ENCODE measurements around the gene SUSD6.
A peak's percentile ranks its signal among the peaks of the same experiment; 100 is the strongest.
"Not testable (repeated sequence)": the region's sequence is repeated elsewhere in the genome, so short reads cannot be mapped to it uniquely, and the experiment has no call there.

Gene SUSD6

DNA sequence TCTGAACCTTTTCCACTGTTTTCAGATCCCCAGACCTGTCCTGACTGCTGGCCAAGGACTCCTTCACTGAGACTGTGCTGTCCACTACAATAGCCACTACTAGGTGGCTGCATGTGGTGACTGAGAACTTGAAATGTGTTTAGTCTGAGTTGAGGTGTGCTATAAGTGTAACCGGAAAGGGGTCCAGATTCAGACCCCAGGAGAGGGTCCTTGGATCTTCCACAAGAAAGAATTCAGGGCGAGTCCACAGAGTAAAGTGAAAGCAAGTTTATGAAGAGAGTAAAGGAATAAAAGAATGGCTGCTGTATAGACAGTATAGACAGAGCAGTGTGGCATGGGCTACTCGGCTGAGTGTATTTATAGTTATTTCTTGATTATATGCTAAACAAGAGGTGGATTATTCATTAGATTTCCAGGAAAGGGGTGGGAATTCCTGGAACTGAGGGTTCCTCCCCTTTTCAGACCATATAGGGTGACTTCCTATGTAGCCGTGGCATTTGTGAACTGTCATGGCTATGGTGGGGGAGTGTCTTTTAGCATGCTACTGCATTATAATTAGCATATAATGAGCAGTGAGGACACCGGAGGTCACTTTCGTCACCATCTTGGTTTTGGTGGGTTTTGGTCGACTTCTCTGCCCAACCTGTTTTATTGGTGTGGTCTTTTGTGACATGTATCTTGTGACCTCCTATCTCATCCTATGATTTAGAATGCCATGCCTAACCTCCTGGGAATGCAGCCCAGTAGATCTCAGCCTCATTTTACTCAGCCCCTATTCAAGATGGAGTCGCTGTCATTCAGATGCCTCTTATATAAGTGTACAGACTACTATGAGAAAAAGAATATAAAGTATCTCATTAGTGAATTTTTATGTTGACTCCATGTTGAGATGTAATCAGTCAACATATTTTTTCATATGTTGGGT, 85.5 kb downstream of the SUSD6 start:
- peak; percentile 42 for DNase-seq

DNA sequence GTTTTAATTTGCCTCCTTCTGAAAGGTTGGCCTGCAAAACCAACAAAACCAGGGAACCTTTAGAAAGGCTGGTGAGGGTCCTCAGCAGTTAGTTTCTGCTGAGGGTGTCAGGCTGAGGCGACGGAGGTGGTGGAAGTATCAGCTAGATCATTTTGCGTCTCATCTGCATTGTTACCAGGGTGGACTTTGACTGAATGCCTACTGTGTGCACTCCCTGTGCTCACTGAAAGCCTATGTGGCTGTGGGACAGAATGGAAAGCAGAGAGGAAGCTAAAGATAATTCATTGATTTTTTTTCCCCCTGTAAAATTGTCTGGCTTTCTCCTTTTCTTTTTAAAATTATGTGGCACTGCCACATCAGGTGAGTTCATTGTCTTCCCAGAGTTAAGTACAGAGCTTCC, 87.2 kb downstream of the SUSD6 start:
- DNase-seq, result no peak

DNA sequence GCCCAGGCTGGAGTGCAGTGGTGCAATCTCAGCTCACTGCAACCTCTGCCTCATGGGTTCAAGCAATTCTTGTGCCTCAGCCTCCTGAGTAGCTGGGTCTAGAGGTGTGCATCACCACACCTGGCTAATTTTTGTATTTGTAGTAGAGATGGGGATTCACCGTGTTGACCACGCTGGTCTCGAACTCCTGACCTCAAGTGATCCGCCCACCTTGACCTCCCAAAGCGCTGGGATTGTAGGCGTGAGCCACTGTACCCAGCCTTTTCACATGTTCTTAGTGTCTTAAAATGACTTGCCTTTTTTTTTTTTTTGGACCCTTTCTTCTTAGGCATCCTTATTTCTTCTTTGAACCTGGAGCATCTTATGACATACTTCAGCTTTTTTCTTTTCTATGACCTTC, 87.8 kb downstream of the SUSD6 start:
- not testable (repeated sequence) for DNase-seq

DNA sequence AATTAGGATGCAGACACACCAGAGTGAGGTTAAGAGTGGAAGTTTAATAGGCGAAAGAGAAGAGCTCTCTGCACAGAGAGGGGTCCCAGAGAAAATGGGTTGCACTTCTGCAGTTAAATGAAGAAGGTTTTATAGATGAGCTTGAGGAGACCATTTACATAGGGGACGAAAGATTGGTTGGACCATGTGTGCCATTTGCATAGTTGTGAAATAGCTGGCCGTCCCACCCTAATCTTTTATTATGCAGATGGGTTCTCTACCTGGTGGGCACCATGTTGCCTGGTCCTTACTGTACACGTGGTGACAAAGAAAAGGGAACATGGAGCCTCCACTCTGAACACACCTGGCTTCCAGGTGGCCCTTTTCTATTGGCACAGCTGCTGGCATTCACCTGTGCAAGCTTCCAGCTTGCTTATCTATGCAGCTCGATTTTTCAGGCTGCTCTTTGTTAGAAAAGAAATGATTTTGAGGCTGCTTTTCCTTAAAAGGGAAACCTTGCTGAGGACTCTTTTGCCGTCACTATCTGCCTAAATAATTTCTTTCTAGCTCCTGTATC, 88.4 kb downstream of the SUSD6 start:
- no peak for DNase-seq

DNA sequence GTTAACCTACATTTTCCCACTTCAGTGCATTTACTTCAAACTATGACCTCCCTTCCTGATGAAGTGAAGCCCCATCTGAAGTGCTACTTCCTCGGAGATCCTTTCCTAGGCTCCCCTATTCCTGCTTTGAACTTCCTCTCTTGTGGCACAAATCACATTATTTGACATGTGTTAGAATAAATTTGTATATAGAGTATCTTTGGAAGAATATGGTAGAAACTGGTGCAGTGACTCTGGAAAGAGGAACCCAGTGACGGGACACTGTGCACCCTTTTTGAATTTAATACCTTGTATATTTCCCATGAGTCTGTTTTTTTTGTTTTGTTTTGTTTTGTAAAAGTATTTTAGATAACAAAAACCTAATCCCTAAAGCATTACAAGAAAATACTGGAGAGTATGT, 89.2 kb downstream of the SUSD6 start:
- no peak for DNase-seq

DNA sequence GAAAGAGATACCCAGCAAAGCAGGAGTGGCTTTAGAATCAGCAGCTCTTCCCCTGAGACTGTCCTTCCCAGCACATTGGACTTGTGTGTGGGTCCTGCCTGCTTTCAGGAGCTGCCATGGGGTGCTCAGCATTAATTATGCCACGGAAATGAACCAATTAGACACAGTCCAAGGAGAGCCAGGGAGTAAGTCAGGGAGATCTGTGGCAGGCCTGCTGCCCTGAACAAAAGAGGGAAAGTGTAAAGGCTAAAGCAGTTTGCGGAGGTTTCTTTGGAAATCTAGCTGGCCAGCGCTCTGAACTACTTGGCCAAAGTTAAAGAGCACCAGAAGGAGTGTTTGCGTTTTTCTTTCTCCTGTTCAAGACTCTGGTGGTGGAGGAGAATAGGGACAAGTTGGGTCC, 89.9 kb downstream of the SUSD6 start:
- no peak for DNase-seq

DNA sequence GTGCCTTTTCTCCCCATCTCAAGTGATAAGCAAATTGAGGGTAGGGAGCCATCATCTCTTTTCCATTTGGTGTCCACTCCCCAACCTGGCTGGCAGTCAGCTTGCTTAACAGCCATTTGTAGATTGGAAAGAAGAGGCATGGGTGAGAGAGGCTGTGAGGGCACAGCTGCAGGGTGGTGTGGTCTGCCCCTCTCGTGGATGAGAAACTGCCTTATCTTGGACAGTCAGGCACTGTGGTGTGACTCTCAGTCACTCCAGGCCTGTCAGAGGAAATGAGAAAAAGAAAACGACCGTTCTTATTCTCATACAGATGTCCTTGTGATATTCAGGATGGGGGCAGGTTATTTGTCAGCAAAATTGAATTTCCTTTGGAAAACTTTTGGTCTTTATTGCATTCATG, 90.5 kb downstream of the SUSD6 start:
- no peak for DNase-seq

DNA sequence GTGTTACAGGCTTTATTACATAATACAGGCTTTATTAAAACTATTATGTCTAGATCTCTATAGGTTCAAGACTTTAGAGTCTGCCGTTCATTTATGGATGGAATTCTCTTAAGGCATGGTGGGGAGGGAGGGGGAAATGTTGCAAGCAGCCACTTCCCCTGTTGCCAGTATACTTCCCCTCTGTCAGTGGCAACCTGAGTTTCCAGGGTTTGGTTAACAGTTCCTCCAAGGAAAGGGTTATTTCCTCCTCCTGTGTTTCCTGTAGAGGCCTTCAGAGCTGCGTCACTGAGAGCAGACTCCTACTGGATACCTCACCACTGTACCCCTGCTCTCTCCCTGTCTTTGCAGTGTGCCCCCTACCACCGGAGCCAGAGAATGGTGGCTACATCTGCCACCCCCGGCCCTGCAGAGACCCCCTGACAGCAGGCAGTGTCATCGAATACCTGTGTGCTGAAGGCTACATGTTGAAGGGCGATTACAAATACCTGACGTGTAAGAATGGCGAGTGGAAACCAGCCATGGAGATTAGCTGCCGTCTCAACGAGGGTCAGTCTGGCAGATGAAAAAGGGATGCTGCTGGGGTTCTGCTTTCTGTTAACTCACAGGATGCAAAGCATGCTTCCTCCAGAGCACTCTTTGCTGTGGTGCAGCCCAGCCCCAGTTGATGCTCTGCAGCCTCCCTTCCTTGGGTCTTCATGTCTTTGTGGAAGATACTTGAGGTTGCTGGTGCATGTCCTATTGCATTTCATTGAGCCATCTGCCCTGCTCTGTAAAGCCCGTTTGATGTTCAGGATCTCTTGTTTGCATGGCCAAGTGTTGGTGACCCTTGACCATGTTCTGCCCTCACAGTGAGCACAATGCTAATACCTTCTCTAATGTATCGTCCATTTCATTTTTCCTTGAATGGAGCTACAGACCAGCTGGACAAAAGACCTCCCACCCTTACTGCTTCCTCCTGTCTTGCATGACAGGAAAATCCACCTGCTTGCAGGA, 91.9 kb downstream of the SUSD6 start:
- no peak for DNase-seq

DNA sequence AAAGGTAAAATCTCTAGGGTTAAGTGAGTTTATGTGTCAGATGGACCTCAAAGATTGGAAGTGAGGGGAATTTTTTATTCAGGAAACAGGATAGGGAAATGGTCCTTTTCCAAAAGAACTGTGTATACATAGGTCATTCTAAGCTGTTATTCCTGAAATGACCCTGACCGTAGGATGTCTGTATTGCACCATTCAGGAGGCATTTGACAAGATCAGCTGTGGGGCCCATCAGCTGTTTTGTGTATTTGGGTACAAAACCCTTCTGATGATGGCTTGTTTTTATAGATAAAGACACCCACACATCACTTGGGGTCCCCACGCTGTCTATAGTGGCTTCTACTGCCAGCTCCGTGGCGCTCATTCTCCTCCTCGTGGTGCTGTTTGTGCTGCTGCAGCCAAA, 92.9 kb downstream of the SUSD6 start:
- no peak for DNase-seq

DNA sequence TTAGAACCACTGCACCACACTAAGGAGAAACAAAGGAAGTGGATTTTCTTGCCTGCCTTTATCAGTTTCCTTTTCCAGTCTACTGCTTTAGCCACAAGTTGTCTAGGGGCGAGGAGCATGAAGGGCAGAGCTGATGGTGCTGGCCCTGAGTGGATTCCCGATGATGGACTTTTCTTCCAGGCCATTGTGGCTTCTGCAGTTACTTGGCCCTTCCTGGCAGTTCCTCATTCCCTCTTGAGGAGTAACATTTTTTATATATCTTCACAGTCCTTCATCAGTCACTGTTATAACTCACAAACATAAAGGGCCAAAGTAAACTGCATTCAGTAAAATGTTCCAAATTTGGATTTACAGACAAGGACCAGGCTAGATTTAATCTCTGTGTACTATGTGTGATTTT, 94.3 kb downstream of the SUSD6 start:
- DNase-seq, result no peak

DNA sequence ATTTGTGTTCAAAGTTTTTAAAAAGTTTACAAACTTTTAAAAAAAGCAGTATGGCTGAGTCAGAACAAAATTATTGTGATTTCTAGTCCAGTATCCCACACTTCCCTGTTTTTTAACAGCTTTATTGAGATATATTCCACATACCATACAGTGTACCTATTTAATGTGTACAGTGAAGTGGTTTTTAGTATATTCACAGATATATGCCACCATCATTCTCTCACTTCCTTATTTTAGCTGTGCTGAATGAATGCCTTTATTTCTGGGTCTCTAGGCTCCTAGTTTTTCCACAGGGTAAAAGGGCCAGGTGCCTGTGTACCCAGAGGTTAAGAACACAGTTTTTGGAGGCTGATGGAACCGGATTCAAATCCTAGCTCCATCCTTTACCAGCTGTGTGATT, 96.7 kb downstream of the SUSD6 start:
- DNase-seq, result no peak

DNA sequence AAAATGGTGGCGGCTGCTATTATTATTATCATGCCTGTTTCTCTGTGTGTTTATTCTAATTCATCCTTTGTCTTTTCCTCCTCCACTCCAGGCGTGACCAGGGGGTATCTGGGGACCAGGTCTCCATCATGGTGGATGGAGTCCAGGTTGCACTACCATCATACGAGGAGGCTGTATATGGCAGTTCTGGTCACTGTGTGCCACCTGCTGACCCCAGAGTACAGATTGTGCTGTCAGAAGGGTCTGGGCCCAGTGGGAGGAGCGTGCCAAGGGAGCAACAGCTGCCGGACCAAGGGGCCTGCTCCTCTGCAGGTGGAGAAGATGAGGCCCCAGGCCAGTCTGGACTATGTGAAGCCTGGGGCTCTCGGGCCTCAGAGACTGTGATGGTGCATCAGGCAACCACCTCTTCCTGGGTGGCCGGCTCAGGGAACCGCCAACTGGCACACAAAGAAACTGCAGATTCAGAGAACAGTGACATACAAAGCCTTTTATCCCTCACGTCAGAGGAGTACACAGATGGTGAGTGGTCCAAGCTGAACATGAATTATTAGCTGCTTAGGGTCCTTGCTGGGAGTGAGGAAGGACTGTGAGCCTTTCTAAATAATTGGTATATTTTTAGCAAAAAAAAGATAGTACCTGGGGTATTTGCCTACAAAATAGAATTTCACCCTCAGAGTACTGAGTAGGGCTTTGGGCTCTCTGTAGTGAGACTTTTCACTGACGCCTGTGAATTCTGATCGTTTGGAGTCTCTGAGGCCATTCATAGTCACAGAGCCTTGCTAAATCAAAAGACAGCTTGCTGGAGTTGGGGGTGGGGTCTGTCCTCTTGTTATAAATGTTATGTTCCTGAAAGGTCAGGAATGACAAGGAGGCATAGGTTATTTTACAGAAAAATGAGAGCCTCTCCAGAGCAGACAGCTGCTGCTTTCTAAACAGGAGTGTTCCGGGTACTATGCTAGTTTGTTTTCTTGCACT, 97.5 kb downstream of the SUSD6 start:
- DNase-seq, result peak; percentile 35

DNA sequence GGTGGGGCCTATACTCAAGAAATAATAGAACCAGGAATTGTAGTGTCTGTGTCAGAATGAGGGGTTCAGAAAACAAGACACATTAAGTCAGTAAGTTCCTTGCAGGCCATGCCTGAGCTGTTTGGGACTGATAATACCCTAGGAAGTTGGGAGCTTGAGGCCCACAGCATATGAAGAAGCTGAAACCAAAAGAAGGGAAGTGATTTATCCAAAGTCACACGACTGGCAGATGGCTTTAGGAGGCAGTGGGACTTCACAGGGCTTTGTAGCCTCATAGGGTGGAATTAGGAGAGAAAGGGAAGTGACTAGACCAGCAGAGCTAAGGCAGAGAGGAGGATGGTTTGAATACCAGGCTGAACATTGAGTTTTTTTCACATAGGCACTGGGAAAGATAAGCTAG, 99.0 kb downstream of the SUSD6 start:
- no peak for DNase-seq

DNA sequence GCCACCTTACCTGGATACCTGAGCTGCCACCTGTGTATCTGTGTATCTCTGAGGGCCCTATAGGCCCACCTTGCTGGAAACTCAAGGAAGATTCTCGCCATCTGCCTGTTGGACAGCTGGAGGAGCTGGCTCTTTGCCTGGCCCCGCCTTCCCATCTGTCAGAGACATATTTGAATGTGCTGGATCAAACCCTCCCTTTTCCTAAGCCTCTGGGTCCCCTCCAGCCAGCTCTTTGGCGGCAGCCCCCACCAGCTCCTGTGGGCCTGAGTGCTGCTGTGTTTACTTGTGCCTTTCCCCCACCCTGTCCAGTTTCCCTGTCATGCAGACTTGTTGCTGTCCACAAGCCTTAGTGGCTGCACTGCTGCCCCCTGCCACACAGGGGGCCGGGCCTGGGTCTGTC, 99.7 kb downstream of the SUSD6 start:
- no peak for DNase-seq

DNA sequence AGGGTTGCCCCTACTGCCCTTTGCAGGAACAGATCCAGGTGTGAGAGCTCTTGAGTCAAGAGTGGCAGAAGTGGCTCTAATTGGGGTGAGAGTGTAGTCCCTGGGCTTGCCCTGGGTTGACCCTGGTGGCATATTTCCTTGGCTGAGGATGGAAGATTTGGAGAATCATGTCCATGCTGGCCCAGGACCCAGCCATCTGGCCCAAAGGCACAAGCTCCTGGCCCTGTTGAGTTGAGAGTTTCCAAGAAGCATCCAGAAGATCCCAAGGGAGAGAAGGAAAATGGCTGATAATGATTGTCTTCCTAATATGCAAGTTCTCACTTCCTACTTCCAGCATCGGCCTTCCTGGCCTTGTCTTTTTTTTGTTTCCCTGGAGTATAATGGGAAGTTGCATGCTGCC, 100.1 kb downstream of the SUSD6 start:
- no peak for DNase-seq

DNA sequence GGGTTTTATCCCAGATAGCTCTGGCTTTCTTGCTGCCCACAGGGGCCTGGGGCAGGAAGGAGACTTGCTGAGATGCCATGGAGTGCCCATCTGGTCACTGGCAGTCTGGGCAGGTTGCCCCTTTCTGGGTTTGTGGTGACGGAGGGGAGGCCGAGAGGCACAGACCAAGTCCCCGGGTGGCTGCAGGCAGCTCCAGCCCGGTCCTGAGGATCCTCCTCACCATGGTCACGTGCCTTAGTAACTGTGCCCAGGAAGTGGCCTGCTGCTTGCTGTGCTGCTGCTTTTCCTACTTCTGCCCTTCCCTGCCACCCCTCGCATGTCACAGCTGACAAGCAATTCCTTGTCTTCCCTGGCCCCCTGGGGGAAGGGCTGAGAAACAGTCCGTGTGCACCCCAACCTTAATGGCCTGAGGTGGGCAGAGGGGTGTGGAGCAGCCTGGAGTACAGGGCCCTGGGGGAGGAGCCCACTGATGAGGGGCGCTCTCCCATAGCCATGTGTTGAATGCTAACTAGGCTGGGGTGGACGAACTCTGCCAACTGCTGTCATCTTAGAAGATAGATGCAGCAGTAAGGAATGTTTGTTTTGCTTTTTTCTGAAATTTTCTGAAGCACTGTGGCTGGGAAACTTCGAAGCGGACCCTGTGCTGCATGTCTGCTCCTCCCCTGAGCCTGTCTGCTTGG, 100.6 kb downstream of the SUSD6 start:
- no peak for DNase-seq

DNA sequence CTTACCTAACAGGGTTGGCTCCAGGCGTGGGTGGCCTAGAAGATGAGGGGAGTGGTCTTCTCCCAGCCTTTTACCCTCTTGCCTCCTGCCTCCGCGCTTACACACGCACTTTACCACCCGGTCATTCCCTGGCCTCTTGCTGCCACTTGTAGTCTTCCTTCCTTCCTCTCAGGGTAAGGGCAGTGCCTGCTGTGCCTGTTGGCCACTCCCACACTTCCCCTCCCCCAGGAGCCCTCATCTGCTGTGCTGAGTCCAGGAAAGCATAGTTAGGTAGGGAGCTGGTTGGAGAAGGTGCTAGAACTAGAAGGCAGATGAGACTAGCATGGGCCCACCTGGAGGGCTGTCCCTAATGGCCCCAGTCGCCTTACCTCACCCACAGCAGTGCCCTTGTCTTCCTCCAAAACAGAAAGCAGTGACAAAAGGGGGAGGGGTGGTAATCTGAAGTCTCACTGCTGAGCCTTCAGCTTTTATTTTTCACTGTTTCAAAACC, 101.2 kb downstream of the SUSD6 start:
- DNase-seq, result no peak

DNA sequence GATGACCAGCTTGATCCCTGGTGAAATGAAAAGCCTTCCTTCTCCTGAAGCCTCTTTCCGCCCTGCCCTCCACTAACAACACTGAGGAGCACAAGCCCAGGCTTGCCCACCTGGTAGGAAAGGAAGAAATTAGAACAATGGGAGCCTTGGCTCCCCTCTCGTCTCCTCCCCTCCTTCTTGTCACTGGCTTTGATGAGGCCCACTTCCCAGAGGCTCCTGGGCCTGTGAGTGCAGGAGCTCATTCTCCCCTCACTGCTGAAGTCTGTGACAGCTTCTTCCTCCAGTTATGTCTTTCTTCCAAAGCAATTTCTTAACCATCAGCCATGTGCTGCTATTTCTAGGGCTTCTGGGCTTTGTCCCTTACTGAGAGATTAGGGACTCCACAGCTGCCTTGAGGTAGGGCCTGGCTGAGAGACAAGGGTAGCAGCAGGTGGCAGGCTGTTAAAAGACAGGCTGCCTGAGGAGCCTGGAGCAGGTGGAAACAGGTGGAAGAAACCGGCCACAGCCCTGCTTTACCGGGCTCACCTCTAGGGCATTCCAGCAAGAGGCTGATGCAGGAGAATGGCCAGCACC, 101.9 kb downstream of the SUSD6 start:
- no peak for DNase-seq

DNA sequence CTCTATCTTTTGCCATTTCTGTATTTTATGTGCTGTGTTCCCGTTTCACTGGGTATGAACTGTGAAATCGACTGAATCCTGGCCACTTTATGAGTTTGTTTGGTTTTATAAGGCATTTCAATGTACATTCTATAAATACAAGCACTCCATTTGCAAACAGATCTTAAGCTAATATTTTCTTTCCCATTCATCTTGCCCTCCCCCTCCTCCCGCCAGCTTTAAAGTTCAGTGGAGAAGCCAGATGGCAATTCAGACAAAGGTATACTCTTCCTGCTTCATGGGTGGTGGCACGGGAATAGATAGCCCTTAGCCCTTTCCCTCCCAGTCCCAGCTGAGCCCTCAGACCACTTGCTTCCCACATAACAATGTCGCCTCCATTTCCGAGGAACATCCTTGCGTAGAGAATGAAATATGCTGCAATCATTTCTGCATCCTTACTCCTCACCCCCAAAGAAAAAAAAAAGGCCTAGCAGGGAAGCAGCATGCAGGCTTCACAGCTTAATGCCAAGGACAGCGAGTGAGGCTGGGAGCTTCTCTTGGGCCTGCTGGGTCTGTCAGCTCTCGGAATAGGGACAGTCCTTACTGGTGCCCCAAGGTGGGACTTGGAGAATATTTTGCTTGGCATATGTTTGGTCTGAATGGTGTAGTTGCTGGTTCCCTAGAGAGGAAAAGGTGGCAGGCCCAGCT, 102.7 kb downstream of the SUSD6 start:
- DNase-seq, result no peak

DNA sequence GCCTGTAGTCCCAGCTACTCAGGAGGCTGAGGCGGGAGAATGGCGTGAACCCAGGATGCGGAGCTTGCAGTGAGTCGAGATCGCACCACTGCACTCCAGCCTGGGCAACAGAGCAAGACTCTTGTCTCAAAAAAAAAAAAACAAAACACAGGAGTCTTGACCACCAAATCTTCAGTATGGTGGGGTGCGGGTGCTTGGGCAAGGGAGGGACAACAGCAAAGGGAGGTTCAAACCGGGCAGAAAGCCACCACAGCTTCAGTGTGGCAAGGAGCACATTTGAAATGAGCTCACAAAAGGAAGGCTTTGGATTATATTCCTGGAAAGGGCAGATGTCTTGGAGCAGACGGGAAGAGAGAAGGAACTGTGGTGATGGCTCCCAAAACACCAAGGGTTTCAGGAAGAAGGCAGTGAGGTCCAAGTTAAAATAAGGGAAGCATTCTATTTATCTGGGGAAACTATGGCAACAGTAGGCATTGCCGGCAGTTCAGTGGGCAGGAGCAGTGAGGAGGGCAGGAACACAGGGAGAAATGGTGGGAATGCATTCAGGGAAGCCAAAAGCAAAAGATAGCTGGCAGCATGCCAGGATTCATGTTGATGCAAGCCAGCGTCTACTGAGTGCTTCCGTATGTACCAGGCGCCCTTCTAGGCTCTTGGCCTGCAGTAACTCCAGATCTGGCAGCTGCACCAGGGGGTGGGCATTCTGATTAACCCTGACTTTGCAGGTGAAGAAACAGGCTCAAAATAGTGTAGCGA, 104.5 kb downstream of the SUSD6 start:
- no peak for DNase-seq

All from stimulated activated CD4-positive, alpha-beta T cell treated with anti-CD3 and anti-CD28 coated beads, Interleukin-4, amount 100 ng/mL, for 24 hours (primary cell).